ENCODE results near the gene RIPK1. TPM values are rescaled to one million over a fixed set of nuclear protein-coding genes. Genes with fewer than 3 reads are reported as not detected.

RIPK1 gene
- total and polyA plus RNA-seq, 9 of the 15 experiments (the other 6 are each of a cell fraction or from before 2014, with no cell fraction given) = 3.8 to 24.9 (median 17.7) TPM

DNA sequence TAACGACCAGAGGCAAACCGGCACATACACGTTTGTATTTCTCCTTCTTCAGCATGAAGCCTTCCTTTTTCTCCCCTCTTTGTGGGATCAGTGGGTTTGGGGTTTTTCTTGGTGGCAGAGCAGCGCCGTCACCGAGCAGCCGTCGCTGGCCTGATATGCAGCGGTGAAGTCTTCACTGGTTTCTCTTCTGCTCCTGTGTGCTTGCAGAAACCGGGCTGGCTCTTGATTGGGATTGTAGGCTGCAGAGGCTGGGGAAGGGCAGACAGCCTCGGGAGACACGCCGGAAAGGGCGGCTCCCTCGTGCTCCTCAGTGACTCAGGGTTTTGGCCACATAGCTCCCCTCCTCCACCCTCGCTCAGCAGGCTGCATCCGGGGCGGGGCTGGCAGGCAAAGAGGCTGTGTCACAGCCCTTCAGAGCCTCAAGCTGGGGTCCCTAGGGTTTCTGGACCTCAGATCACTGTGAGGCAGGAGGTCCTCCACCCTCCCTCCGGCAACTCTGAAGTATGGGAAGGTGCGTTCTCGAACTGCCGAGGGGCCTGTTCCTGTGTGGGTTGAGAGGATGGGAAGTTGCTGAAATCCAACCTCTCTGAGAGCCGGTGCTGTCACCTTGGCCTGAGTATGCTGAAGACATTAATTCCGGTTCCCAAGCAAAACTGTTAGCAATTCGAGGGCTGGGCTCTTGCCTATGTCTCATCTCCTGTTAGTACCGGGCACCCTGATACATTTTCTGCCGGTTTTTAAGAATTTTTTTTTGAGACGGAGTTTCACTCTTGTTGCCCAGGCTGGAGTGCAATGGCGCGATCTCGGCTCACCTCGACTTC lies 44.4 kb upstream of the RIPK1 start (continued):
- no peak for TF ChIP-seq PHB2 (IDR thresholded peaks at IDR 0.05; ENCODE audit: low read depth)
- no peak for TF ChIP-seq ZNF121 (CRISPR knock-in tag; conservative IDR thresholded peaks at IDR 0.05)
- peak; percentile 78; the same call in 1 of the 2 replicates for TF ChIP-seq ZKSCAN1 (IDR thresholded peaks at IDR 0.05; ENCODE audit: low read depth, low read length)
- TF ChIP-seq NFIX (CRISPR knock-in tag; IDR thresholded peaks at IDR 0.05; ENCODE audit: low read depth) = no peak
- peak; percentile 94 for TF ChIP-seq POLR2AphosphoS5 (IDR thresholded peaks at IDR 0.05; ENCODE audit: control insufficient read depth, insufficient read depth, low read depth, low read length)
- peak; percentile 83 for TF ChIP-seq ZNF583 (CRISPR knock-in tag; IDR thresholded peaks at IDR 0.05)
- TF ChIP-seq DMBX1 (CRISPR knock-in tag; IDR thresholded peaks at IDR 0.05; ENCODE audit: borderline replicate concordance) = peak; percentile 85
- TF ChIP-seq ZNF174 (CRISPR knock-in tag; IDR thresholded peaks at IDR 0.05) = 0 out of 2 replicates have a peak, but pooled peaks have one; percentile 60
- no peak; the same call in 1 of the 2 replicates for TF ChIP-seq HDAC8 (tag; IDR thresholded peaks at IDR 0.05)
- TF ChIP-seq CTBP1 (IDR thresholded peaks at IDR 0.05; ENCODE audit: borderline replicate concordance) = peak; percentile 93
- TF ChIP-seq NR0B1 (IDR thresholded peaks at IDR 0.05; ENCODE audit: partially characterized antibody) = no peak
- peak; percentile 73 for TF ChIP-seq PTTG1 (tag; IDR thresholded peaks at IDR 0.05; ENCODE audit: low read depth)
- peak; percentile 18; the same call in 1 of the 2 replicates for TF ChIP-seq TAL1 (IDR thresholded peaks at IDR 0.05)
- TF ChIP-seq TCF7L2 (IDR thresholded peaks at IDR 0.05; ENCODE audit: low read depth, low read length) = no peak
- TF ChIP-seq, protein P1, sequence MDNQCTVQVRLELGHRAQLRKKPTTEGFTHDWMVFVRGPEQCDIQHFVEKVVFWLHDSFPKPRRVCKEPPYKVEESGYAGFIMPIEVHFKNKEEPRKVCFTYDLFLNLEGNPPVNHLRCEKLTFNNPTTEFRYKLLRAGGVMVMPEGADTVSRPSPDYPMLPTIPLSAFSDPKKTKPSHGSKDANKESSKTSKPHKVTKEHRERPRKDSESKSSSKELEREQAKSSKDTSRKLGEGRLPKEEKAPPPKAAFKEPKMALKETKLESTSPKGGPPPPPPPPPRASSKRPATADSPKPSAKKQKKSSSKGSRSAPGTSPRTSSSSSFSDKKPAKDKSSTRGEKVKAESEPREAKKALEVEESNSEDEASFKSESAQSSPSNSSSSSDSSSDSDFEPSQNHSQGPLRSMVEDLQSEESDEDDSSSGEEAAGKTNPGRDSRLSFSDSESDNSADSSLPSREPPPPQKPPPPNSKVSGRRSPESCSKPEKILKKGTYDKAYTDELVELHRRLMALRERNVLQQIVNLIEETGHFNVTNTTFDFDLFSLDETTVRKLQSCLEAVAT (IDR thresholded peaks at IDR 0.05) = peak; percentile 94 to 97
- peak; percentile 66; the same call in 1 of the 2 replicates for TF ChIP-seq NFXL1 (CRISPR knock-in tag; IDR thresholded peaks at IDR 0.05)
- TF ChIP-seq PRMT5 (CRISPR knock-in tag; IDR thresholded peaks at IDR 0.05) = 0 out of 2 replicates have a peak, but pooled peaks have one; percentile 65
- TF ChIP-seq KLF16 (IDR thresholded peaks at IDR 0.05) = peak; percentile 78
- TF ChIP-seq ELF2 (CRISPR knock-in tag; IDR thresholded peaks at IDR 0.05) = peak; percentile 68; the same call in 1 of the 2 replicates
- TF ChIP-seq HMG20A (CRISPR knock-in tag; conservative IDR thresholded peaks at IDR 0.05) = no peak
- TF ChIP-seq ZFX (CRISPR knock-in tag; IDR thresholded peaks at IDR 0.05) = peak; percentile 54
- no peak for TF ChIP-seq SLC30A9 (CRISPR knock-in tag; IDR thresholded peaks at IDR 0.05)
- TF ChIP-seq KLF1 (tag; IDR thresholded peaks at IDR 0.05) = peak; percentile 99
- no peak for TF ChIP-seq BRF2 (IDR thresholded peaks at IDR 0.05; ENCODE audit: borderline replicate concordance, insufficient read depth, insufficient read length)
- TF ChIP-seq DEAF1 (CRISPR knock-in tag; IDR thresholded peaks at IDR 0.05) = no peak
